ENCODE measurements around the gene SLC44A3.
"Not testable (repeated sequence)": the region's sequence is repeated elsewhere in the genome, so short reads cannot be mapped to it uniquely, and the experiment has no call there.

The SLC44A3 gene

DNA sequence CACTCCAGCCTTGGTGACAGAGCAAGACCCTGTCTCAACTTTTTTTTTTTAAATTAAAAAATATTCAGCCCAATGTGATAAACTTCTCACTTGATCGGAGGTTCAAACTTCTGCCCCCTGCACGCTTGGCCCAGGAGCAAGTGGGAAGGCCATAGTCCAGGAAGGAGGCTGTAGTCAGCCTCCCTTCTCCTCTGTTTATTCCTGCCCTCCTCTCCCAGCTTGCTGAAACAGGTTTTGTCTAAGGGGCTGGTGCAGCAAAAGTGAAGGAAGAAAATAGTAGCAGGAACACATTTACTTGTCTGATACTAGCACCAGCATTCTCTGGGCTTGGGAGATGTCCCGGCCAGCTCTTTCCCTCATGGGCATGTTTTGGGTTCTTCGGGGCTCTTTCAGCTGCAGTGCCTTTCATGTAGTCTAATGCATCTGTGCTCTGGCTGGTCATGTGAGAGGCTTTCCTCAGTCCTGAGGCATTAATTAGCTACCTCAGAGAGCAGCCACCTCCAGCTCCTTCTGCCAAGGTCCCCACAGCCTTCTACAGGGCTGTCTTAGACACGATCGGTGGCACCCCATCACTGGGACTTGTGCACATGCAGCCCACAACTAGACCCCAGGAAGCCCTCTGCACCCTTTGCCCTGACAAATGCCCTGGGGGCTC lies 12.9 kb downstream of the SLC44A3 start:
- DNase-seq (ENCODE audit: low read depth in 2 of 3, low spot score in 2 of 3): no peak

DNA sequence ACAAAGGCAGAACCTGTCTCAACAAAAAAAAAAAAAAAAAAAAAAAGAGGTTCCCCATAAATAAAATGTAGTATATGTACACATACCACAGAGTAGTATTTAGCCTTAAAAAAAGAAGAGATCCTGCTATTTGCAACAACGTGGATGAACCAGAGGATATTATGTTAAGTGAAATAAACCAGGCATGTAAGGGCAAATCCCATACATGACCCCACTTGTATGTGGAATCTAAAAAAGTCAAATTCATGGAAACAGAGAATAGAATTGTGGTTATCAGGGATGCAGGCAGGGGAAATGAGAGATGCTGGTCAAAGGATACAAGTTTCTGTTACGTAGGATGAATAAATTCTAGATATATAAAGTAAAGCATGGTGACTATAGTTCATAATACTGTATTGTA lies 16.7 kb downstream of the SLC44A3 start:
- no peak for DNase-seq (ENCODE audit: low read depth in 2 of 3, low spot score in 2 of 3)

GRCh38 chr1:94840381-94840780 lies 20.2 kb downstream of the SLC44A3 start:
- not testable (repeated sequence) for DNase-seq (ENCODE audit: low read depth in 2 of 3, low spot score in 2 of 3)

- DNase-seq (ENCODE audit: low read depth in 2 of 3, low spot score in 2 of 3): no peak
Observed at GRCh38 chr1:94840808-94841207, 20.7 kb downstream of the SLC44A3 start.

DNA sequence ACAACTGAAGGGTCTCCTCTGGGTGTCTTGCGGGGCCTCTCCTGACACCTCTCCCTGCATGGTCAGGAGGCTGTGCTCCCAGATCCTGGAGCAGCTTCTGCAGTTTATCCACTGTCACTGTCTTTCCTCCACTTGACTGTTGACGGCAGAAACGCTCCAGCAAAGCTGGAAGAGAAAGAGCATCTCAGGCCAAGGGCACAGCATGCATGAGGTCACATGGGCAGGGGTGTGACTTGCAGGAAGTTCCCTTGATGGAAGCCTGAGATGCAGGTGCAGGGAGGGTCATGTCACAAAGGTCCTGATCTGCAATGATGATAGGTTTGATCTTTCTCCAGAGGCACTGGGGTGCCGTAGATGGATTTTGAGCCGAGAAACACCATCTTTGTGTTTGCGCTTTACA lies 23.3 kb downstream of the SLC44A3 start:
- DNase-seq (ENCODE audit: low read depth in 2 of 3, low spot score in 2 of 3): no peak

- DNase-seq (ENCODE audit: low read depth in 2 of 3, low spot score in 2 of 3): no peak
Observed at GRCh38 chr1:94843846-94844245, 23.7 kb downstream of the SLC44A3 start.

DNA sequence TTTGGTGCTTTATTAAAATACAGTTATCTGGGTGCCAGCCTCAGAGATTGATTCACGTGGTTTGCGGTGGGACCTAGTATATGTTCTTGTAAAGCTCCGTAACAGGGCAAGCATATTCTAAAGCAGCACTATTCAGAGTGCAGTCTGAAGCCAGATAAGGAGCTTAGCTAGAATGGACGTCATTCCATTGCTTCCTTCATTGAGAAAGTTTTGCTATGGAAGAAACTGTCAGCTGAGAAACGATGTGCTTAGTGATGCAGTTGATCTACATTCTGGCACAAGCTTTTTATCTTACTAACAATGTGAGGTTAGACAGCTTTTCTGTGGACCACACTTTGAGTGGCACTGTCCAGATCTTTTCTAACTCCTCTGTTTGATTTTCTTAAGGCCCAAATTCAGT lies 26.2 kb downstream of the SLC44A3 start:
- DNase-seq (ENCODE audit: low read depth in 2 of 3, low spot score in 2 of 3): no peak

GRCh38 chr1:94851571-94851970 lies 31.4 kb downstream of the SLC44A3 start:
- DNase-seq (ENCODE audit: low read depth in 2 of 3, low spot score in 2 of 3): no peak

- no peak for DNase-seq (ENCODE audit: low read depth in 2 of 3, low spot score in 2 of 3)
Observed at GRCh38 chr1:94852788-94853187, 32.6 kb downstream of the SLC44A3 start.

DNA sequence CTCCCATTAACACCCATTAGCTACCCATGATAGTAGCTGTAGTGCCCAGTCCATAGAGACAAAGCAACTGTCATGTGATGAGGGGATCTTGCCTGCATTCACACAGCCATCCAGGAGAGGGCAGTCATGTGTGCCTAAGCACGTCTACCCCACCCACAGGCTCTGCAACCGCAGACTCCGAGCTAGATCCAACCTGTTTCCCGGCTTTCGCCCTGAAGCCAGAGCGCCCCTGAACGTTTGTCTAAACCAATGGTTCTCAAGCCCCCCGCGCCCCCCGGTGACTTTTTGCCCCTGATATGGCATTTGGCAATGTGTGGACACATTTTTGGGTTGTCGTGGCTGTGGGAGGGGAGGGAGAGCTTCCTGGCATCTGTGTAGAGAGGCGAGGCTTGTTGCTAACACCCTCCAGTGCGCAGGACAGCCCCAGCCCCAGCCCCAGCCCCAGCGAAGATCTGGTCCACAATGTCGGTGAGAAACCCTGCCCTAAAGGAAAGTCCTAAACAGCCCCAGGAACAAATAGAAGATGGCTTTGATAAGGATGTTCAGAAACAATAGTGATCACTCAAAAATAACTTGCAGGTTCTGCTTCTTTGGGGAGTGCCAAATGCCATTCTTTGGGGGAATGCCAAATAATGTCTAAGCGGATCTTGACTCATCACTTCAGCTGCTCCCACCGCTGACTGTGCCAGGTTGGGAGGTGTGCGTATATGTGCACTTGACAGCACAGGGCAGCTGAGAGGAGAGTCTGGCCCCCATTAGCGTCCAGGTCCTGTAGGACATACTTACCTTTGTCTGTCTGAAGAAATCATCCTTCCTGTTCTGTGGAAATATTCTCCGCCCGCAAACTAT lies 34.5 kb downstream of the SLC44A3 start:
- peak; percentile 29 to 53 (median 48) for DNase-seq (ENCODE audit: low read depth in 2 of 3, low spot score in 2 of 3)

- no peak for DNase-seq (ENCODE audit: low read depth in 2 of 3, low spot score in 2 of 3)
Observed at GRCh38 chr1:94855307-94855700, 35.1 kb downstream of the SLC44A3 start.

- DNase-seq (ENCODE audit: low read depth in 2 of 3, low spot score in 2 of 3): no peak
Observed at GRCh38 chr1:94856004-94856403, 35.8 kb downstream of the SLC44A3 start.

DNA sequence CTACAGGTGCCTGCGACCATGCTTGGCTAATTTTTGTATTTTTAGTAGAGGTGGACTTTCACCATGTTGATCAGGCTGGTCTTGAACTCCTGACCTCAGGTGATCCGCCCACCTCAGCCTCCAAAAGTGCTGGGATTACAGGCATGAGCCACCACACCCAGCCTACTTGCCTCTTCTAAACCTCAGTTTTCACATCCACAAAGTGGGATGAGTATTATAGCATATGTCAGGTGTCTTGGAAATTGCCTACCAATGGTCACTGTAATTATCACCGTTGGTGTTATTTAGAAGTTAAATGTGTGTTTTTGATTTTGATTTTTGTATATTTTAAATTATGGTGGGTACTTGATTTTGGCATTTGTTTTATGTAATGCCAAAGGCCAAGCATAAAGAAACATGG lies 36.7 kb downstream of the SLC44A3 start:
- DNase-seq (ENCODE audit: low read depth in 2 of 3, low spot score in 2 of 3): no peak

DNA sequence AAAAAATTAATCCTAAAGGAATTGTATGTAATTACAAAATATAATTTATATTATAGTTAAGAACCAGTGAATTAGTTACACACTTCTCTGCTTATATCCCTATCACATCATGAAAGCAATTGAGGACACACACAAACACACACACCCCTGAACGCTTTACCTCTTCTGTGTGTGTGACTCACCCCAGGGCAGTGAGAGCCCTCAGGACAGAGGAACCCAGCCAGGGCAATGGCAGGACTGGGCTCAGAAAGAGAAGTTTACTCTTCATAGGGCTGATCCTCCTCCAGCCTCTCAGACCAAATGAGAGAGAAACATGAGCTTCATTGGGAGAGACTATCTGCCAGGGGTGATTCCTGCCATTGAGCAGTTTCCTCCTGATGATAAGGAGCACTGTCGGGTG lies 38.1 kb downstream of the SLC44A3 start:
- no peak for DNase-seq (ENCODE audit: low read depth in 2 of 3, low spot score in 2 of 3)

GRCh38 chr1:94859174-94859573 lies 39.0 kb downstream of the SLC44A3 start:
- no peak for DNase-seq (ENCODE audit: low read depth in 2 of 3, low spot score in 2 of 3)

DNA sequence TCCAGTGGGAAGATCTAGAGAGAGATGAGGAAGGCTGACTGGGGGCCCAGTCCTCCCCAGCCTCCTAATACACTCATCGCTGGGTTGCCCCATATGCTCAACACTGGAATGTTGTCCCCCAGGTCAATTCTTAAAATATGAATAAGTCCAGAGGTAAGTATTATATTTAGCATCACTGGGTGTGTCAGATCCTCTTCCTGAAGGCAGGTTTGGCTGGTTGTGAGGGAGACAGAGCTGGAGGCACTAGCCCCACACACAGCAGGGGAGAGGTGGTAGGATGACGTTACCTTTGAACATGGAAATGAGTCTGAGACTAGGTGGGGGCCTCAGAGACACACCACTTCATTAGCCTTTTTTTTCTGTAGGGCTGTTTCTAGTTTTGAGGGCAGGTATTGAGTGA lies 42.6 kb downstream of the SLC44A3 start:
- DNase-seq (ENCODE audit: low read depth in 2 of 3, low spot score in 2 of 3): no peak

DNA sequence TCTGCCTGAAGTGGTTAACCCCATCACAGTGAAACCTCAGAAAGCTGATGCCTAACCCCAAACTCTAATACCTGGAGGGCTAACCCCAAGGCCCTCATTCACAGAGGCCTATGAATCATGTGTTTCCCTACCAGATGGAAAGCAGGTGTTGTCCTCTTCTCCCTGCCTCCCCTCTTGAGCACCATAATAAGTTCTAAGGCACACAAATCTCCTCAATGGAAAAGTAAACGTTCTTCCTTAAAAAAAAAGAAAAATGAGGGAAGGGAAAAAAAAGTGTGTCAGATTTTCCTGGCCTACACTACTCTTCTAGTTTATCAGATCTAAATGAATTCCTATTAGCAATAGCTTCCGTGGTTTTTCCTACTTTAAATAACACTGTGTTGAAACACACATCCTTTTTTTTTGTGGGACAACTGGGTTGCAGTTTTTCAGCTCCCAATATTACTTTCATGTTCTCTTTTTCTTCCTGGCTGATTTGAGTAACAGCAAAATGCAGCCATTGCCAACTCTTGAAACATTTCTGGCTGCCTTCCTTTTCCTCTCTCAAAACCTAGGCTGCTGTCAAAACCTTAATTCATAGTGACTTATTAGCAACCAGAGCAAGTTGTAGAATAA lies 43.2 kb downstream of the SLC44A3 start:
- DNase-seq (ENCODE audit: low read depth in 2 of 3, low spot score in 2 of 3): no peak

- DNase-seq (ENCODE audit: low read depth in 2 of 3, low spot score in 2 of 3): no peak
Observed at GRCh38 chr1:94863919-94864318, 43.8 kb downstream of the SLC44A3 start.

- no peak for DNase-seq (ENCODE audit: low read depth in 2 of 3, low spot score in 2 of 3)
Observed at GRCh38 chr1:94864821-94865220, 44.7 kb downstream of the SLC44A3 start.

GRCh38 chr1:94865360-94865759 lies 45.2 kb downstream of the SLC44A3 start:
- no peak for DNase-seq (ENCODE audit: low read depth in 2 of 3, low spot score in 2 of 3)

DNA sequence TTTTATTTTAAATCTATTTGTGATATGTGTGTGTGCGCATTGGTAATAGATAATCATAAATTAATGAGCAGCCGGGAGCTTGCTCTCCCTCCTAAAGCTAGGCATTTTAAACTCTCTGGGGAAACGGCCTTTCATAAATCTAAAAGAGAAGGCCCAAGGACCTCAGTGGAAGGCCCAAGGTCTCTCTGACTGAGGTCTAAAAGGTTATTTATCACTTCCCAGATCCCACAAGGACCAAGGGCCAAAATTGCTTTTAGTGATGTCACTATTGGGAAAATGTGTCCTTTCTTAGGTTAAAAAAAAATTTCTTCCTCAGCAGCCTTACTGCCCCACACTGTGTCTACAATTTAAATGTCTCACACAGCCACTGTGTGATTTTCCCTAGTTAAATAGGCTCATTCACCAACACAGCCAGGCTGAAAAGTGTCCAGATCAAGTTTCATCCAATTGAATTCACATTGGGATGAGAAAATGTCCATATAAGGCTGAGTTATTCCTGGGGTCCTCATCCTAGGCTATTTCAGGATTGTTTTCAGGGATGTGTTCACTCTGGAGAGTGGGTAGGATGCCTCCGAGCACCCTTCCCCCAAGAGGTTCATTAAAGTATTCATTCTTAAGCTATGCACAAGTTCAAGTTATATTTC lies 46.1 kb downstream of the SLC44A3 start:
- no peak for DNase-seq (ENCODE audit: low read depth in 2 of 3, low spot score in 2 of 3)

- DNase-seq (ENCODE audit: low read depth in 2 of 3, low spot score in 2 of 3): no peak
Observed at GRCh38 chr1:94871031-94871430, 50.9 kb downstream of the SLC44A3 start.
